HG03460 (cell line): ENCODE data around the gene COL5A1.
"Not testable (repeated sequence)": the region's sequence is repeated elsewhere in the genome, so short reads cannot be mapped to it uniquely, and the experiment has no call there.

Source experiments
- ATAC-seq: cut with Tn5 transposase; IDR thresholded peaks from one replicate; pipeline ENCODE4 v1.9.1; 2021; ENCODE audit not compliant: unreplicated experiment

The COL5A1 gene

GRCh38 chr9:134707031-134707680, 65.6 kb downstream of the COL5A1 start:
- ATAC-seq = no peak

DNA sequence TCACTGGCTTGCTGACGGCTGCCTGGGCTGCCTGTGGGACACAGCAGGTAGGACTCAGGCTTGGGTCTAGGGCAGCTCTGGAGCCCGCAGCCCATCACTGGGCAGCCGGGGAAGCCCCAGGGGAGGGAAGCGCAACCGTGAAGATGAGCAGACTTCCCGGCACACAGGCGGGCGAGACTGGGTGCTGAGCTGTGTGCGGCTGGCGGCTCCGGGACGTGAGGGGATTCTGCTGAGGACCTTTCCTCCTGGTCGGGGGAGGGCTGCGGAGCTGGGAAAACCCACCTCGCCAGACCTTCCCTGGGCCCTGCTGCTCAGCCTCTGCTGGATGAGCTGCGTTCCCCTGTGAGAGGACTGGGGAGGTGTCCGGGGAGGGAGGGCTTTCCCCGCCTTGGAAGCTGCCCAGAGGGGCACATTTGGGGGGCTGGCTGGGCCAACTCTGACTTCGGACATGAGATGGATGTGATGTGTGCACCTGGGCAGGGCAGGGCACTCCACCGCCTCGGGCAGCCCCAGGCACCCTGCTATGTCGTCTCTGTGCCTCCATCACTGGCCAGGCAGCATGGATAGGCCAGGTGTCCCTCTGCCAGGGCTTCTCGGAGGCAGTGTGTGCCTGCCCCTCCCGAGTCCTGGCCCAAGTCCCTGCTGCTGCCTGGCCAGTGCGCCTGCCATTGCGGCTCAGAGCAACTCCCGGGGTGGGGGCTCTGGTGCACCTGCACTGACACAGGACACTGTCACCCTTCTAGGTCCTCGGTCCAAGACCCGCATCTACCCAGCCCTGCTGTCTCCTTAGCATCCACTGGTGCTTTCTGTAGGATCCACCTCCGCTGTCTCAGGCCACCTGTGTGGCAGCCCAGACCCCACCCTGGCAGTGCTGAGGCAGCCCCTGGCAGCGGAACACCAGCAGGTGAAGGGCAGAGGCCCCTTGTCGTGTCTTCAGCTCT, 66.4 kb downstream of the COL5A1 start:
- ATAC-seq = no peak

GRCh38 chr9:134708672-134709038, 67.1 kb downstream of the COL5A1 start:
- no peak for ATAC-seq

DNA sequence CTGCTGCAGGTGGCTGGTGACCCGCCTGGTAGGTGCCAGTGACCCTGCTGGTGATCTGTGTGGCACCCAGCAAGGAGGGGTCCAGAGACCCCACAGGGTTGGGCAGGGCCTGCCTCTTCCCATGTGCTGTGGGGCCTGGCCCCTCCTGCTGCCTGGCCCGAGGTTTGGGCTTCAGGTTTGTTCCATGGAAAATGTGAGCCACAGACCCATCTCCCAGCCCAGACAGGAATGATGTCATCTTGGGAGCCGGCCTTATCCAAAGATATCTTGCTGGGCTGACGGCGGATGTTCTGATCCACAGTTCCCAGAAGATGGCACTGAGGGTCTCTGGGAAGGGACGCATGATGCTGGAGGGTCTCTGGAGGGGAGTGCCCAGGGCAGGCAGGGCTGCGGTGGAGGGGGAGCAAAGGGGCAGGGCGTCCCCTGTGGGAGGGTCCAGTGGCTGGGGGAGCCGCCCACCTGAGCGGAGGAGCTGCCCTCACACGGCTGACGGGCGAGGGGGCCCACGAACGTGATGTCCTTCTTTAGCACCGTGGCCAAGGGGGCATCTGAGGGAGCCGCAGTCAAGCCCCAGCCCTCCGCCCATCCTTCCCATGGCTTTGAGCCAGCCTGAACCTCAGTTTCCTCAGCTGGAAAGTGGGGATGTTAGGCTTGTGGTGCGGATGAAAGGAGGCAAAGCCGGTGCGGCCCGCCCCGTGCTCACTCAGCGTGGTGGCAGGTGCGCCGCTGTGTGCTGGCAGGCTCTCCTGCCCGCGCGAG, 68.1 kb downstream of the COL5A1 start:
- ATAC-seq = no peak

- ATAC-seq = no peak
These were observed 68.6 kb downstream of the COL5A1 start for GRCh38 chr9:134710271-134710540.

DNA sequence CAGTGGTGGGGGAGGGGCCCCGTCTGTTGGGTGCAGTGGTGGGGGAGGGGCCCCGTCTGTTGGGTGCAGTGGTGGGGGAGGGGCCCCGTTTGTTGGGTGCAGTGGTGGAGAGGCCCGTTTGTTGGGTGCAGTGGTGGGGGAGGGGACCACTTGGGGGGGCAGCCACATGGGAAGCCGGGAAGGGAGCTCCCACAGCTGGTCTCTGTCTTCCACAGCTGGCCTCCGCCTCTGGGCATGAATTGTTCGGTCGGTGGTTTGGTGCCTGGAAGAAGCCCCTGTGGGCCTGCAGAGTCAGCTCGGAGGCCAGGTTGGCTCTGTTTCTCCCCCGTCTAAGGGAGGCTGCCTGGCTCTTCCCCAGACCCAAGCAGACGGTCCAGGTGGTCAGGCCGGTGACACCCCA, 69.3 kb downstream of the COL5A1 start:
- ATAC-seq = no peak

DNA sequence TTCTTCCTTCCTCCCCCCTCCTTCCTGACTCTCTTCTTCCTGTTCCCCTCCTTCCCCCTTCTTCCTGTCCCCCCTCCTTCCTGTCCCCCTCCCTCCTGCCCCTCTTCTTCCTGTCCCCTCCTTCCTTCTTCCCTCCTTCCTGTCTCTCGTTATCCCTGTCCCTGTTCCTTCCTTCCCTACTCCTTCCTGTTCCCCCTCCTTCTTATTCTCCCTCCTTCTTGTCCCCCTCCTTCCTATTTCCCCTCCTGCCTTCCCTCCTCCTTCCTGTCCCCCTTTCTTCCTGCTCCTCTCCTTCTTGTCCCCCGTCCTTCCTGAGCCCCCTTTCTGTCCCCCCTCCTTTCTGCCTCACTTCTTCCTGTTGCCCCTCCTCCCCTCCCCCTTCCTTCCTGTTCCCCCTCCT, 70.6 kb downstream of the COL5A1 start:
- no peak for ATAC-seq

DNA sequence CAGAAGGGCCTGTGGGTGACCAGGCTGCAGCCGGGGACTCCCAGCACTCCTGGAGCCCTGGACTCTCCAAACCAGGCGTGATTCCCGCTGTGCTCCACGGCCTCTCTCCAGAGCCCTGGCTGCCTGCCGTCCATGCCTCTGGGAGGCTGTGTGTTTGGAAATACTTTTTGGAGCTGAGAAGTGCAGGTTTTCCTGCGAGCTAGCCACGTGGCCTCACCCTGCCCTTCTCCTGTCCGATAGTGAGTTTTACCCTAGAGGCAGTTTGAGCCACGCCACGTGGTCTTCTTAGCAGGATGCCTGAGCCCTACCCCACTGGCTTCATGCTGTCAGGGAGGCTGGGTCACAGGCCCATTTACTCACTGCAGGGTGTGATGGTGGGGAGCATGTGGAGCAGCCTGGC, 71.3 kb downstream of the COL5A1 start:
- ATAC-seq = no peak

GRCh38 chr9:134715536-134715935, 73.9 kb downstream of the COL5A1 start:
- ATAC-seq = not testable (repeated sequence)

DNA sequence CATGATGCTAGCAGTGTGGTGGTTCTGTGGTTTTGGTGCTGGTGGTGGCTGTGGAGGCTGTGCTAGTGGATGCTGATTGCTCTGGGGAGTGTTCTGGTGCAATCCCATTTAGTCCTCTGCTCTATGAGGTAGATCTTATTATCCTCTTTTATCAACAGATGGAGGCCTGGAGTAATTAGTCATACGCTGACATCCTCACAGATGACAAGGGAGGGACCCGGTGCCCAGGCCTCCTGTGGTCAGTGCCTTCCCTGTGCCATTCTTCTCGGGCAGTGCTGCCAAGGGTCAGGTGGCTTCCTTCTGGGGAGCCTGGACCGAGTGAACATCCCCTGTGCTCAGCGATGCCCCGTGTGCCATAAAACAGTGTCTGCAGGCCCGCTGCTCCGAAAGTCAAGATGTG, 74.5 kb downstream of the COL5A1 start:
- ATAC-seq = no peak

DNA sequence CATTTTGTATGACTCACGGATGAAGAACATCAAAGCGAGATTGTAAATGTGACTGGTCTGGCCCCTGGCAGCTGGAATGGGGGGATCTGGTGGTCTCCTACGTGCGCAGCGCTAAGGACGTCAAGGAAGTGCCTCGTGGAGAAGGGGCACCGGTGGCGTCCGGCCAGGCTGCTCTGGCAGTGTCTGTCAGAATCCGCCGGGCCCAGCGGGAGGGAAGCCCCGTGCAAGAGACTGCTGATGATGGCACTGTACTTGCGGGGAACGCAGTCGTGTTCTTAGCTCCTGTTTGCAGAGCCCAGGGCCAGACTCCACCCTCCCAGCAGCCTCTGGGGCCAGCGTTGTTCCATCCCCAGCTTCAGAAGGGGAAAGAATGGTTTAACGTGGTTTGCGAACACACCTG, 75.5 kb downstream of the COL5A1 start:
- no peak for ATAC-seq

DNA sequence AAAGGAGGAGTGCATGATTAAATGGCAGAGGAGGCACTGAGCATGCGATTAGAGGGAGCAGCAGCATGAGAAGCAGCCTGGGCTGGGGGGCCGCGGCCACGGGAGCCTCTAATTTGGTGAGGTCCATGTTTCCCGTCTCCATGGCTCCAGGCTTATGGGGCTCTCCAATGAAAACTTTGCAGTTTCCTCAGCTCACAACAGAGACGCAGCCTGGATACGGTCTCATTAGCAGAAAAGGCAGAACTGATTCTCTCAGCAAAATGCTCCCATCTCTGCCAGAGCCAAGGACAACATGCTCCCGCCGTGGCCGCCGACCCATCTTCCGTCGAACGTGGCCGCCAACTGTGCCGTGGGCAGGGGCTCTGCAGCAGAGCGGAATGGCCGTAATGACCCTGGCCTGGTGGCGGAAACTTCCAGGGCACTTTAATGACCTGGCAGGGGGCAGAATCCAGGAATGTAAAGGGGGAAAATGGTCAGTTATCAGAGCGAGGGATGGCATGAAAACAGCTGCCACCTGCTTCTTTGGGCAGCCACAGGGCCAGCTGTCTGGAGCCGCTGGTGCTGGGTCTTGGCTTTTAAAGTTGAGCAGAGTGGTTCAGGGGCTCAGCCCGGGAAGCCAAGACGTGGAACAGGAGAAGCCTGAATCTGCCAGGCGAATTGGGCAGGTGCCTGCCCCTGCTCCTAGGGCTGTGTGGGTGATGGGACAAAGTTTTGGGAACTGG, 76.5 kb downstream of the COL5A1 start:
- no peak for ATAC-seq

DNA sequence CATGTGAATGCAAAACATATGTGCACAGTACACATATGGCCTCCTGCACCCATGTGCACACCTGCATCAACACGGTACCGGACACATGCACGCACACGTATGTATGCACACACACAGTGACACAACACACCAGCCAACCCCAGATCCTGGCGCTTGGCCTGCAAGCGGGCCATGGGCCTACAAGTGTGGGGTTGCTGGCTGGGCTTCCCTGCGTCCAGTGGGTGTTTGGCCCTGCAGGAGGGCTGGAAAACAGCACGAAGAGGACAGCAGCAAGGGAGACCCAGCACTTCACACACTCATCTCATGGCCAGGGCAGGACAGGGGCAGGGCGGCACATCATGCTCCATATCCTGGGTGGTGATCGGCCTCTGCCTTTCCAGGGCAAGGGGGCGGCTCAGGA, 77.7 kb downstream of the COL5A1 start:
- no peak for ATAC-seq

DNA sequence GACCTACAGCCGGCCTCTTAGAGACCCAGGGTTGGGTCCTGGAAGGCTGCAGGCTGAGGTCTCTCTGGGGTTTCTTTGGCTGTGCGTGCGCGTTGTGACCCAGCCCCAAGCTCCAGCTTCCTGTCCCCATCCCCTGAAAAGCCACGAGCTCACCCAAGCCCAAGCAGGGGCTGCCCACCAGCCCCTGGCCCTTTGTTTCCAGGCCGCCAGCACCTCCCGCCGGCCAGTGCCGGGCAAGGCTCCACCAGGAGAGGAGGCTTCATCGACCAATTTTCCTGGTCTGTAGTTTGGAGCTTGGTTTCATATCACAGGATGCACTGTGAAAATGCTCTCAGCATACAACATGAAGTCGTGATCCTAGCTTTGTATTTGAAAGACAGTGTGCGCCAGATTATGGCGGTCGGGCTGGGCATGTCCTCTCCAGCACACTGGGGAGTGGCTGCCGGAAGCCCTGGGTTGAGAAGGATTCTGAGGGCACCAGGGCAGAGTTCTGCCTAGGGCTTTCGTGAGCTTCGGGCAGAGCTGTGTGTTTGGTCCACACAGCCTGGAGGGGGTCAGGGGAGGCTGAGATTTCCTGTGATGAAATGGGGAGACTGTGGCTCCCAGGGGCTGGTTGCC, 78.6 kb downstream of the COL5A1 start:
- no peak for ATAC-seq

DNA sequence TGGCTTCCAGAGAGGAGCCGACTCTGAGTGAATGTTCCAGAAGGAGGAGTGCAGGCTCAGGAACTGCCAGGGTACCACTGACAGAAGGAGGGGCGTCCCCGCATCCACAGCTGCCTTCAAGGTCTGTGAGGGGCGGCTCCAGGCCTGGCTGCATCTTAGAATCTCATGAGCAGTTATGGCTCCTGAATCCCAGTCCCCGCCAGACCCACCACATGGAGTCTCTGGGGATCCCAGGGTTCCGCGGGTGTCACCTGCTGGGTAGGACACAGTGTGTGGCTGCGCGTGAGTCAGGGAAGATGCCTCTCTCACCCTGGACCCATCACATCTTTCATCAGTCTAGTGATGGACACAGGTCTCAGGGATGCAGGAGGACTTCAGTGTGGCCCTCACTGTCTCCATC, 79.2 kb downstream of the COL5A1 start:
- ATAC-seq = no peak

DNA sequence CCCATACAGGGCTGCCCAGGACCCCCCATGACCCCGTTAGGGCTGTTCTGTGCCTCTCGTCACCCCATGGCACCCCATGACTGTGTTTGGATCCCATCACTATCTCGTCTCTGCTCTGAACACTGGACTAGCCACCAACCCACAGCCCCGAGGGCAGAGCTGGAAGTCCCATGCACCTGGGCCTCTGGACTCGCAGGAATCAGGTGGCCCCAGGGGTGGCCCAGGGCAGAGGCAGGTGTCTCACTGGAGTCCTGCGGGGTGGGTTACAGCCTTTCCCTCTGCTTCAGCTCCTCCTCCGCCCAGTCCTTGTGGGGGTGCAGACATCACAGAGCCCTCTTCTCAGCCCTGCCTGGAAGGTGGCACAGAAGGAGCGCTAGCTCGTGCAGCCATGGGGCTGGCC, 79.7 kb downstream of the COL5A1 start:
- no peak for ATAC-seq

GRCh38 chr9:134722120-134722701, 80.6 kb downstream of the COL5A1 start:
- no peak for ATAC-seq

DNA sequence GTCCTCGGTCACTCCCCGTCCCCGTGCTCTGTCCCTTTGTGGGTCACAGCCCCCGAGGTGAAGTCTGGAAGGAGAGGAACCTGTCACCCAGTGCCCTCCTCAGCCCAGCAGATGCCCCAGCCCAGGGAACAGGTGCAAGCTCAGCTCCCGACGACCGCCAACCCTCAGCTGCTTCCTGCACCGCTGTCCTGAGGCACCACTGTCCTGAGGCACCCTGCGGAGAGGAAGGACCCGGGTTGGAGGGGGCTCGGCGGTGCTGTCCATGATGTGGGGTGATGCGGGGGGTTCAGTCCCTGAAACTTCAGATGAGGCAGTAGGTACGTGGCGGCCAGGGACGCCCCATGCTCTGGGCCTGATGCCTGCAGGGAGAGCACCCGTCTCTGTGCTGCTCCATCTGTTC, 81.4 kb downstream of the COL5A1 start:
- no peak for ATAC-seq

GRCh38 chr9:134723491-134724190, 82.0 kb downstream of the COL5A1 start:
- ATAC-seq = no peak
